MM.1S (cell line): Measurements from ENCODE around the gene CEP104.

Experiments
- DNase-seq: peaks from one replicate; pipeline ENCODE4 v3.0.0-alpha.2; 2015
- H2AFZ ChIP-seq: fragments of 300-600 bp; sonication (generic); 2 replicates; pipeline ENCODE4 v1.6.0; 2016; ENCODE audit warnings: antibody characterized with exemption, low read length
- H3F3A ChIP-seq: fragments of 300-600 bp; sonication (generic); 2 replicates; pipeline ENCODE4 v1.6.1; 2016; ENCODE audit warnings: mild to moderate bottlenecking, antibody characterized with exemption, low read length, moderate library complexity, mixed read lengths; ENCODE audit not compliant: insufficient read depth
- H3K27ac ChIP-seq: fragments of 300-600 bp; sonication (generic); 2 replicates; pipeline ENCODE4 v1.5.1; 2016; ENCODE audit warnings: mild to moderate bottlenecking, low read length
- H3K27me3 ChIP-seq: fragments of 300-600 bp; sonication (generic); replicated peaks from 2 replicates; pipeline ENCODE4 v1.6.0; 2016; ENCODE audit warnings: low read length; ENCODE audit not compliant: insufficient read depth
- H3K36me3 ChIP-seq: fragments of 300-600 bp; sonication (generic); replicated peaks from 2 replicates; pipeline ENCODE4 v1.6.1; 2016; ENCODE audit warnings: mild to moderate bottlenecking, low read length, mixed read lengths; ENCODE audit not compliant: insufficient read depth
- H3K4me1 ChIP-seq: fragments of 300-600 bp; sonication (generic); 2 replicates; pipeline ENCODE4 v1.6.1; 2016; ENCODE audit warnings: low read length, mixed read lengths
- H3K4me2 ChIP-seq: fragments of 300-600 bp; sonication (generic); 2 replicates; pipeline ENCODE4 v1.6.0; 2016; ENCODE audit warnings: low read depth, low read length
- H3K4me3 ChIP-seq: fragments of 300-600 bp; sonication (generic); 2 replicates; pipeline ENCODE4 v1.5.1; 2016; ENCODE audit warnings: low read length, mixed read lengths
- H3K79me2 ChIP-seq: fragments of 300-600 bp; sonication (generic); 2 replicates; pipeline ENCODE4 v1.6.1; 2016; ENCODE audit warnings: mixed run types, low read length, mixed read lengths
- H3K9ac ChIP-seq: fragments of 300-600 bp; sonication (generic); 2 replicates; pipeline ENCODE4 v1.6.1; 2016; ENCODE audit warnings: low read length, mixed read lengths
- H3K9me2 ChIP-seq: fragments of 300-600 bp; sonication (generic); replicated peaks from 2 replicates; pipeline ENCODE4 v1.6.1; 2016; ENCODE audit warnings: mild to moderate bottlenecking, low read length, mixed read lengths; ENCODE audit not compliant: insufficient read depth
- H3K9me3 ChIP-seq: fragments of 300-600 bp; sonication (generic); replicated peaks from 2 replicates; pipeline ENCODE4 v1.6.1; 2016; ENCODE audit warnings: mild to moderate bottlenecking, low read length, mixed read lengths; ENCODE audit not compliant: insufficient read depth
- H4K20me1 ChIP-seq: fragments of 300-600 bp; sonication (generic); 2 replicates; pipeline ENCODE4 v1.6.1; 2016; ENCODE audit warnings: mild to moderate bottlenecking, low read length, moderate library complexity, mixed read lengths; ENCODE audit not compliant: insufficient read depth
- CTCF ChIP-seq: fragments of 300-600 bp; sonication (generic); IDR thresholded peaks from 2 replicates; pipeline ENCODE4 v1.5.1; 2016; ENCODE audit warnings: antibody characterized with exemption, low read length, mixed read lengths
- EZH2 ChIP-seq: fragments of 300-600 bp; sonication (generic); optimal IDR thresholded peaks from 2 replicates; pipeline ENCODE3; 2017; ENCODE audit warnings: low read depth, mild to moderate bottlenecking, antibody characterized with exemption, low read length, mixed read lengths
- EZH2phosphoT487 ChIP-seq: fragments of 300-600 bp; sonication (generic); IDR thresholded peaks from 2 replicates; pipeline ENCODE4 v1.6.1; 2018; ENCODE audit warnings: antibody characterized with exemption, low read length

The CEP104 gene

GRCh38 chr1:3786468-3787348 lies 70.3 kb downstream of the CEP104 start:
- H3K27me3 ChIP-seq, result no peaks in the 10 kb centered on the region
- no peak overlapping the region for H3K27ac ChIP-seq
- TF ChIP-seq CTCF (no peak), EZH2 (no peak), EZH2phosphoT487 (no peak)
- H3K9me3 ChIP-seq, result no peaks in the 10 kb centered on the region
- H4K20me1 ChIP-seq, result no peaks in the 10 kb centered on the region
- no peak overlapping the region for H2AFZ ChIP-seq
- no peak overlapping the region for H3K4me2 ChIP-seq
- no peak overlapping the region for H3K9ac ChIP-seq
- H3K9me2 ChIP-seq, result no peaks in the 10 kb centered on the region
- H3K4me3 ChIP-seq, result no peak overlapping the region
- DNase-seq, result no peak
- H3K4me1 ChIP-seq, result no peaks in the 10 kb centered on the region
- 0 out of 2 replicates have a peak, but pooled peaks cover 5% of the 10 kb centered on the region for H3K36me3 ChIP-seq
- H3K79me2 ChIP-seq, result peaks cover 40% of the 10 kb centered on the region
- H3F3A ChIP-seq, result no peaks in the 10 kb centered on the region

- Histone ChIP-seq H3K4me2 (no peak overlapping the region), H3K79me2 (peaks cover 32% of the 10 kb centered on the region), H3K4me1 (no peaks in the 10 kb centered on the region), H3K4me3 (no peak overlapping the region), H3K9me2 (no peaks in the 10 kb centered on the region), H3K27ac (no peak overlapping the region), H3K27me3 (no peaks in the 10 kb centered on the region), H3F3A (no peaks in the 10 kb centered on the region), H2AFZ (no peak overlapping the region), H3K9ac (no peak overlapping the region), H3K36me3 (0 out of 2 replicates have a peak, but pooled peaks cover 5% of the 10 kb centered on the region), H3K9me3 (no peaks in the 10 kb centered on the region), H4K20me1 (no peaks in the 10 kb centered on the region)
- DNase-seq, result no peak
- TF ChIP-seq EZH2 (no peak), CTCF (no peak), EZH2phosphoT487 (no peak)
Observed at GRCh38 chr1:3785456-3786157, 71.4 kb downstream of the CEP104 start.

GRCh38 chr1:3785045-3785444 lies 72.0 kb downstream of the CEP104 start:
- H3K9me2 ChIP-seq, result no peaks in the 10 kb centered on the region
- H3K4me2 ChIP-seq, result no peak overlapping the region
- no peaks in the 10 kb centered on the region for H3K27me3 ChIP-seq
- H4K20me1 ChIP-seq, result no peaks in the 10 kb centered on the region
- H3K9me3 ChIP-seq, result no peaks in the 10 kb centered on the region
- no peak overlapping the region for H2AFZ ChIP-seq
- peaks cover 27% of the 10 kb centered on the region for H3K79me2 ChIP-seq
- 0 out of 2 replicates have a peak, but pooled peaks cover 10% of the 10 kb centered on the region for H3K36me3 ChIP-seq
- DNase-seq, result no peak
- H3K4me1 ChIP-seq, result no peaks in the 10 kb centered on the region
- H3F3A ChIP-seq, result no peaks in the 10 kb centered on the region
- no peak overlapping the region for H3K4me3 ChIP-seq
- no peak overlapping the region for H3K27ac ChIP-seq
- H3K9ac ChIP-seq, result no peak overlapping the region
- no peak for TF ChIP-seq CTCF
- no peak for TF ChIP-seq EZH2phosphoT487
- no peak for TF ChIP-seq EZH2
